Activated naive CD4-positive, alpha-beta T cell treated with anti-CD3 and anti-CD28 coated beads for 36 hours (primary cell): ENCODE results near the gene TAF1L. TPM values are rescaled to one million over a fixed set of nuclear protein-coding genes. Genes with fewer than 3 reads are reported as not detected.

Experiments used
- CTCF ChIA-PET: fragments of 350-600 bp; sonication (Branson Sonifier 250); formaldehyde crosslinking; loops from one replicate; lab custom pipeline; 2021; ENCODE audit warnings: antibody characterized with exemption; lab: Charles Lee
- DNase-seq: peaks from one replicate; pipeline ENCODE4 v3.0.0-alpha.2; 2020
- H3K27ac Mint-ChIP-seq: one replicate; pipeline ENCODE4 v1.8.0; 2021; ENCODE audit warnings: mild to moderate bottlenecking, mixed read lengths
- H3K27me3 Mint-ChIP-seq: one replicate; pipeline ENCODE4 v1.8.0; 2021; ENCODE audit warnings: low read depth, mixed read lengths
- H3K36me3 Mint-ChIP-seq: one replicate; pipeline ENCODE4 v1.8.0; 2021; ENCODE audit warnings: low read depth, mixed read lengths
- H3K4me1 Mint-ChIP-seq: one replicate; pipeline ENCODE4 v1.8.0; 2021; ENCODE audit warnings: low read depth, mixed read lengths
- H3K4me3 Mint-ChIP-seq: one replicate; pipeline ENCODE4 v1.8.0; 2021; ENCODE audit warnings: mild to moderate bottlenecking, moderate library complexity, mixed read lengths
- H3K9me3 Mint-ChIP-seq: one replicate; pipeline ENCODE4 v1.8.0; 2021; ENCODE audit warnings: mixed read lengths
- intact Hi-C: fragments of 100-400 bp; cut with micrococcal nuclease; formaldehyde crosslinking; loops from one replicate; pipeline ENCODE4 v1.15.1; 2023
- total RNA-seq, 2 experiments: library from RNA; stranded (reverse); gene quantifications; one replicate each; pipeline ENCODE4 v1.2.3, GENCODE V29; 2021

The TAF1L gene
- total RNA-seq, 2 experiments from 2014 or later = 0.02 TPM; not detected in 1

DNA sequence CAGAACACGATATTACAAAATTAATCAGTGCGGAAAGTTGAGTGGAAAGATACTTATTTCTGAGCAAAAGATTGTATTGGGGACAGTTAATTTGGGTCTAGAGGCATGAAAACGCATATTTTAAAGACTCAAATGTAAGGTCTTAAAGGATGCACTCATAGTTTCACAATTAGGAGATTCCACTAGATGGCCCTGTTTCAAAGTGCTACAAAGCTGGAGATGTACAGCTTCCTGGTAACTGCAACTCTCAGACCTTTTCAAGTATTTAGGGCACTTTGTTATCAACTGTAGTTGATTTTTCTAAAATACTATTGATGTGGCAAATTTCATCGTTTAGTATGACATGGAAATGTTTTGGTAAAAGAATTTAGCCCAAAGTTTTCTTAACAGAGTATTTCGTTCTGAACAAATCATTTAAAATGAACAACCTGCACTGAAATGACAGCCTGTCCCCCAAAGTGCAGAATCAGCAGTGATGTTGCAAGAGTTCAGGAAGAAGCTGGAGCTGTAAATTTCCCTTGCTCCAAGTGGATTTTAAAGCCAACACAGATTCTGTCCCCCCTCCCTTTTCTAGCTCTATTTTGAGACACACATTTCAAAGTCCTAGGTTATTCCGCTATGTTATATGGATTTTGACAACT is 46.3 kb downstream of the TAF1L start:
- Mint-ChIP-seq H3K4me3 (no peak overlapping the region), H3K9me3 (no peaks in the 10 kb centered on the region), H3K27ac (no peak overlapping the region), H3K36me3 (no peaks in the 10 kb centered on the region), H3K4me1 (no peaks in the 10 kb centered on the region), H3K27me3 (peaks cover 16% of the 10 kb centered on the region)
- DNase-seq = no peak
- CTCF ChIA-PET = interaction anchor here (0.7 to 5.5 kb wide), 10 partner anchors 7 to 1146 kb away, joined by 3 to 34 read pairs (median 3); partner anchors contain the start of gene NDUFB6
- intact Hi-C loops = loop anchor here (1.0 kb wide), 2 partner anchors 379 to 636 kb away; no protein-coding TSS in a partner anchor

DNA sequence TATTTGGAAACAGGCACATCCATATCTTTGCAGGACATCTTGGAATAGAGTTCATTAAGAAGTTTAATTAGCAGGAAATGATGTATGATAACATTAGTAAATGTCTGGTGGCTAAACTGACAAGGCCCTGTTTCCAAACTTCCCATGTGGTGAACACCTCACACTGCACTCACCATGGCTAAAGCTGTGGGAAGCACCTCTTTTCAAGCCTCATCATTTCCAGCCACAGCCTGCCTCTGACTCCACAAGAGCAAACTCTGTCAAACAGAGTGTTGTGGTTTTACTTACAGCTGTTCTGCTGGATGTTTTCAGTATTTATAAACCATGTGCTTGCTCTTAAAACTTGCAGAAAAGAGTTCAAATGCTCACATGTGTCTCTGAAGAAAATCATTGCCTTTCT is 47.6 kb downstream of the TAF1L start:
- Mint-ChIP-seq H3K27me3 (peaks cover 16% of the 10 kb centered on the region), H3K27ac (no peak overlapping the region), H3K4me3 (no peak overlapping the region), H3K4me1 (no peaks in the 10 kb centered on the region), H3K36me3 (no peaks in the 10 kb centered on the region), H3K9me3 (no peaks in the 10 kb centered on the region)
- intact Hi-C loops = no loop called here
- DNase-seq = no peak
- CTCF ChIA-PET = interaction anchor here (0.6 to 5.5 kb wide), 4 partner anchors 8 to 381 kb away, joined by 7 to 34 read pairs (median 14); no protein-coding TSS in a partner anchor

DNA sequence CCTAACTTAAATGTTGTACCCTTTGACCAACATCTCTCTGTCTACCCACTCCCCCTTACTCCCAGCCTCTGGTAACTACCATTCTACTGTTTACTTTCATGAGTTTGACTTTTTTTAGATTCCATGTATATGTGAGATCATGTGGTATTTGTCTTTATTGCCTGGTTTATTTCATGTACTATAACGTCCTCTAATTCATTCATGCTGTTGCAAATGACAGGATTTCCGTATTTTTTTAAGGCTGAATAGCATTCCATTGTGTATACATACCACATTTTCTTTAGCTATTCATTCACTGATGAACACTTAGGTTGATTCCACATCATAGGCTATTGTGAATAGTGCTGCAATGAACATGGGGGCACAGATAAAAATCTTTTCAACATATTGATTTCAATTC is 50.7 kb downstream of the TAF1L start:
- Mint-ChIP-seq H3K4me1 (no peaks in the 10 kb centered on the region), H3K36me3 (no peaks in the 10 kb centered on the region), H3K27me3 (peaks cover 13% of the 10 kb centered on the region), H3K4me3 (no peak overlapping the region), H3K27ac (no peak overlapping the region), H3K9me3 (no peaks in the 10 kb centered on the region)
- CTCF ChIA-PET = interaction anchor here (5.5 kb wide), 1 partner anchor 206 kb away, joined by 34 read pairs; no protein-coding TSS in a partner anchor
- DNase-seq = no peak
- intact Hi-C loops = no loop called here

DNA sequence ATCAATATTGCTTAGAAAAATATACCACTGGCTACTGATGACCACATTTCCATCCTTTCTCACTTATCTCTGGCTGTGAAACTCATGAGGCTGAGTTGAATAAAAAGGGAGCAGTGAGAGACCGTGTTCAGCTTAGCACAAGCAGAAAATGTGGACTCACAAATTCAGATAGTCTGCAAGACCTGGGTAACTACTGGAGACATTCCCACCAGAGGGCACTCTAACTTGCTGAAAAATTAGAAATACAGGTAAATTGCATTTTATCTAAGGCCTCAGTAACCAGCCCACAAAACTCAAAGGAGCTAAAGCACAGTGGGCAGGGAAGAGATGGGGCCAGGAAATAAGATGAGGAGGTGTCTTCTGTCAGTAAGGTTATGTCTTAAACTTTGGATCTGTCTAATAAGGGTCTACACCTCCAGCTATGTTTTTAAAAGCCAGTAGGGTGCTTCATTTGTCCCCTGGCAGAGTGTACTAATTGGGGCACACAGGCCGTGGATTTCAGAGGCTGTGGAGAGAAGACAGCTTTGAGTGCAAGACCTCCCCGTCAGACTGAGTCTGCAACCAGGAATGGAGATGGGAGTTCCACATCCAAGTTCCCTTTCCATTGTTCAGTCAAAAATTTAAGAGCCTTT is 53.8 kb downstream of the TAF1L start:
- H3K36me3 Mint-ChIP-seq = no peaks in the 10 kb centered on the region
- peaks cover 19% of the 10 kb centered on the region for H3K27me3 Mint-ChIP-seq
- no peaks in the 10 kb centered on the region for H3K9me3 Mint-ChIP-seq
- CTCF ChIA-PET = interaction anchor here (0.6 to 8.8 kb wide), 15 partner anchors 8 to 400 kb away, joined by 3 to 322 read pairs (median 4); partner anchors contain the start of genes ACO1 and NDUFB6
- intact Hi-C loops = loop anchor here (1.0 kb wide), 1 partner anchor 387 kb away; no protein-coding TSS in a partner anchor
- H3K4me1 Mint-ChIP-seq = no peaks in the 10 kb centered on the region
- peak; percentile 54 for DNase-seq
- no peak overlapping the region for H3K27ac Mint-ChIP-seq
- H3K4me3 Mint-ChIP-seq = no peak overlapping the region

DNA sequence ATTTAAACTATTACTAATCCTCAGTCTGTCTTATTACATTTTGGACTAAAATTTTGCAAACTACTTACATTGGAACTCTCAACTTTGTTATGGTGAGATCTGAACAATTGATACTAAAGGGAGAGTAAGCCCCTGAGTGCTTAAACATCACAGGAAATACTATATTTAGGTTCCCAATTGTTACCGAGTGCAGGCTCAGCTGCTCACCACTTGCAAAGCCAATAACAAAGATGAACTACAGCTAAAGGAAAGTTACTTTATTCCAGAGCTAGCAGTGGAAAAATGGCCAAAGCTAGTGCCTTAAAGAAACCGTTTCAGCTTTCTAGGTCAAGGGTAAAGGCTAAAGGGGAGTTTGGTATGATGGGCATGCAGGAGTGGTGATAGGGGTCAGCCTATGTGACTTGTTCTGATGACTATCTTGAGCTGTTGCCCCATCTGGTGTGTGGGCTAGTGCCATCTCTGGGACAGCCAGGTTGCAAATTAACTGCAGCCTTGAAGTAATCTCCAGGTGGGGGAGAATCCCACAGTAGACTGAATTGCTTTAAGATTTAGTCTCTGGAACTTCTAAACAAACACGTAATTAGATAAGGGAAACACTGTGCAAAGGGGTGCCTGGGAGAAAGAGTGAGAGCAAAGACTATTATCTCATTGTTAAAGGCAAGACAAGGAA is 54.7 kb downstream of the TAF1L start:
- CTCF ChIA-PET = interaction anchor here (0.6 to 8.8 kb wide), 19 partner anchors 8 to 419 kb away, joined by 3 to 322 read pairs (median 5); partner anchors contain the start of genes ACO1, NDUFB6 and RIGI
- Mint-ChIP-seq H3K4me1 (no peaks in the 10 kb centered on the region), H3K36me3 (no peaks in the 10 kb centered on the region), H3K27ac (no peak overlapping the region), H3K27me3 (peaks cover 15% of the 10 kb centered on the region), H3K4me3 (no peak overlapping the region), H3K9me3 (no peaks in the 10 kb centered on the region)
- intact Hi-C loops = loop anchor here (1.0 kb wide), 1 partner anchor 388 kb away; no protein-coding TSS in a partner anchor
- no peak for DNase-seq

DNA sequence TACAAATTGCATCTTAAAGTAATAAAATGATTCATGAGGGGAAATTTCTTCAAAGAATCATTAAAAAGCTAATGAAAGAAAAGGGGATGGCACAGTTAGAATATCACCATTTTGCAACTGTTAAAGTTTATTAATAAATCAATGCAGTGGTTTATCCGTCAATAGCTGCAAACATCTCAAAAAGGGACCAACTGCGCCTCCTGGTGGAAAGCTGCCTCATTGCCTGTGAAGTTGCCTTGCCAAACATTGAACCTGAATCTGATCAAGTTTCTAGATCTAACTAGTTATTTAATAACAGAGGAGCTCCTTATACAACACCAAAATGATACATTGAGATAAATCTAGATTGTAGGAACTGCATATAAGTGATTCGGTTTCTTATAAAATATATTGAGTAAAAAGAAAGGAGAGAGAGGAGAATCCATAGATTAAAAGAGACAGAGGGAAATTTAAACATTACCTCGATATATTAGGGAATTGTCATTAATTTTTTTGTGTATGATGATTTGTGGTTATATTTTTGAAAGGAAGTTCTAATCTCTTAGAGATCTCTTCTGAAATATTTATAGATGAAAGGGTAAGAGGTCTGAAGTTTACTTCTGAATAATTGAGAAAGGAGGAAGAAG is 55.6 kb downstream of the TAF1L start:
- Mint-ChIP-seq H3K4me3 (no peak overlapping the region), H3K9me3 (no peaks in the 10 kb centered on the region), H3K27me3 (peaks cover 13% of the 10 kb centered on the region), H3K36me3 (no peaks in the 10 kb centered on the region), H3K4me1 (no peaks in the 10 kb centered on the region), H3K27ac (no peak overlapping the region)
- CTCF ChIA-PET = interaction anchor here (0.5 to 8.8 kb wide), 27 partner anchors 8 to 394 kb away, joined by 3 to 322 read pairs (median 4); partner anchors contain the start of genes ACO1 and RIGI
- DNase-seq = peak; percentile 89
- intact Hi-C loops = loop anchor here (1.0 kb wide), 1 partner anchor 201 kb away; no protein-coding TSS in a partner anchor

Other genes starting within 250 kb of the TAF1L start
- gene RIGI, start 109.5 kb downstream of the TAF1L start, total RNA-seq = 1 to 10 TPM; 7.5 to 8.4 TPM
- 10 to 100 TPM; 25.8 to 27.1 TPM for gene SMIM27, start 83.3 kb downstream of the TAF1L start, total RNA-seq
- 10 to 100 TPM; 14.3 to 15.2 TPM for gene TOPORS, start 83.1 kb downstream of the TAF1L start, total RNA-seq
- 10 to 100 TPM; 73.9 to 75.7 TPM for gene NDUFB6, start 62.5 kb downstream of the TAF1L start, total RNA-seq
- not detected for gene TMEM215, start 147.9 kb upstream of the TAF1L start, total RNA-seq